Osteoblast (primary cell): ENCODE results near the gene CRY2. TPM values are rescaled to one million over a fixed set of nuclear protein-coding genes. Genes with fewer than 3 reads are reported as not detected.

Experiments used
- DNase-seq: peaks from one replicate; pipeline ENCODE4 v3.0.0; 2011; ENCODE audit warnings: low spot score, mixed read lengths; ENCODE audit not compliant: insufficient read length; ENCODE audit errors: missing footprints
- H2AFZ ChIP-seq: 2 replicates; pipeline ENCODE4 v1.6.0; 2011; ENCODE audit warnings: mild to moderate bottlenecking, low read length
- H3K27ac ChIP-seq: 2 replicates; pipeline ENCODE4 v1.5.1; 2011; ENCODE audit warnings: mild to moderate bottlenecking, low read depth, low read length, moderate library complexity
- H3K27me3 ChIP-seq: 2 replicates; pipeline ENCODE4 v1.6.0; 2012; ENCODE audit warnings: mild to moderate bottlenecking, control low read depth, inconsistent platforms, low read length, moderate library complexity; ENCODE audit not compliant: insufficient read depth
- H3K36me3 ChIP-seq: 2 replicates; pipeline ENCODE4 v1.5.1; 2011; ENCODE audit warnings: mild to moderate bottlenecking, low read length, control low read depth, moderate library complexity; ENCODE audit not compliant: insufficient read depth
- H3K4me1 ChIP-seq: 2 replicates; pipeline ENCODE4 v1.5.1; 2011; ENCODE audit warnings: mild to moderate bottlenecking, low read length, control low read depth, moderate library complexity; ENCODE audit not compliant: insufficient read depth
- H3K4me2 ChIP-seq: 2 replicates; pipeline ENCODE4 v1.6.0; 2011; ENCODE audit warnings: mild to moderate bottlenecking, low read length; ENCODE audit not compliant: insufficient read depth
- H3K4me3 ChIP-seq: fragments of 200-600 bp; sonication (generic); 3 replicates; pipeline ENCODE4 v1.5.1; 2012; ENCODE audit warnings: mild to moderate bottlenecking, low read length, inconsistent platforms; ENCODE audit not compliant: insufficient read depth
- H3K79me2 ChIP-seq: 2 replicates; pipeline ENCODE4 v1.6.0; 2012; ENCODE audit warnings: mild to moderate bottlenecking, low read length, control low read depth, inconsistent platforms; ENCODE audit not compliant: insufficient read depth
- H3K9me3 ChIP-seq: 2 replicates; pipeline ENCODE4 v1.5.1; 2011; ENCODE audit warnings: low read depth, low read length, control low read depth
- H4K20me1 ChIP-seq: 2 replicates; pipeline ENCODE4 v1.6.0; 2012; ENCODE audit warnings: mild to moderate bottlenecking, low read length, control low read depth; ENCODE audit not compliant: insufficient read depth
- total RNA-seq: library from RNA; depleted of rRNA; stranded (reverse); fragments of >200 nt; gene quantifications from 2 replicates; pipeline ENCODE4 v1.2.3, GENCODE V29; 2012
- TF ChIP-seq, protein P1 (sequence below): IDR thresholded peaks from 2 replicates; pipeline ENCODE4 v1.5.1; 2011; ENCODE audit warnings: mild to moderate bottlenecking, low read depth, low read length, moderate library complexity; ENCODE audit errors: extremely low read depth

The CRY2 gene
- total RNA-seq: 21.0 and 21.8 TPM in 2 replicates

DNA sequence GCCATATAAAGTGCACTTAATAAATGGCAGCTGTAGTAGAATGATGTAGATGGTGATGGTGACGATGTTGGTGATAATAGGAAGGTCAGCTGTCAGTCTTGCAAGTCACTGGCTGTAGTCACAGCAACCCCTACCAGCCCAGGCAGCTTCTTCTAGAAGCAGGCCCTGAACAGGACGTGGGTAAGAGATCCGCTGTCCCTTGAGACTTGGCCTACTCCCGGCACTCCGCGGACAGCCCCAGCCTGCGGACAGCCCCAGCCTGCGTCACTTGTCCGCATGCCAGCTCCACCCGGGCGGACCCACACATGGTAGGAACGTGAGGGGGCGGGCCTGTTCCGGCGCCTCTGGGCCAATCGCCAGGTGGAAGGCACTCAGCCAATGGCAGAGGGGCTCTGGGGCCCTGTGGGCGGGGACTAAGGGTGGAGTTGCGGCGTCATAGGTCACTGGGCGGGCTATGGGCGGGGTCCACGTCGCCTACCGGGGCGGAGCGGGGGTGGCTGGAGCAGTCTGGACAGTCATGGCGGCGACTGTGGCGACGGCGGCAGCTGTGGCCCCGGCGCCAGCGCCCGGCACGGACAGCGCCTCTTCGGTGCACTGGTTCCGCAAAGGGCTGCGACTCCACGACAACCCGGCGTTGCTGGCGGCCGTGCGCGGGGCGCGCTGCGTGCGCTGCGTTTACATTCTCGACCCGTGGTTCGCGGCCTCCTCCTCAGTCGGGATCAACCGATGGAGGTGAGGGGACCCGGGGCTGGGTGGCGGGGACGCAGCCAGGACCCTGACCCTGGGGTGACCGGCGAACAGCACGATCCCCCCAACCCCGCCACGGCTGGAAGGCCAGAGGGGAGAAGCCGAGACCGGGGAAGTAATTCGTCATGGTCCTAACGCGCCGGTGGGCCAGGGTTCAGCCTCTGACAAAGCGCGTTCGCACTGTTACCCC lies at the start of gene CRY2:
CRY2 (plus strand) TSS at position 502 of the 937 bp plus-strand sequence; CDS start at position 518, 16 bp downstream.
- H2AFZ ChIP-seq: peak within 1 kb of the TSS; percentile 90
- peak; percentile 97 for DNase-seq

DNA sequence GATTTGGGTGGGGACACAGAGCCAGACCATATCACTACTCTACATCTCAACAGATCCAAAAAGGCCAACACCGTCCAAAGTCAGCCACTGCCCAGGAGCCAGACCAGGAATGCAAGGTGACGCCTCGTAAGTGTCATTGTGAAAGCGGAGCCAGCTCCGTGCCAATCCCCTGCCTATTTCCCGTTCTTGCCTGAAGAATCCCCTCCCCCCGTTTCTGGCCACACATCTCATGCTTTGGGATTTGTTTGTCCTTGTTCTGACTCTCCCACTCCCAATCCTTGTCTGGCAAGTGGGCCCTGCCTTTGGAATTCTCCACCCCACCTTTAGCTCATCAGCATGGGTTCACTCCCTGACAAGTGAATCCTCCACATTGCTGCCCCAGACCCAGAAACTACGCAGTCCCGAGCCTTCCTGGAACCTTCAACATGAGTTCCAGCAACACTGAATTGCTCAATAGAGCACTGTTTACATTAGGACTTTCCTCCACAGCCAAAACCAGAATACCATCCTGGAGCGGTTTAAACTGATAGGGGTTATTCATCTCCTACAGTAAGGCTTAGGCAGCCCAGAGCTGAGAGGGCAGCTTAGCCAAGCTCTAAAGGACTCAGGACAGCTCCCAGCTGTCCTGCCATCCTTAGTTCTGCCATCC lies 48.4 kb upstream of the CRY2 start:
- peak; percentile 13 for DNase-seq
- no peaks in the 10 kb centered on the region for H3K9me3 ChIP-seq

More for the DNA sequence above, at the start of gene CRY2:
- peak within 1 kb of the TSS; percentile 98 for H3K27ac ChIP-seq
- peaks cover 27% of the 10 kb centered on the region for H3K4me1 ChIP-seq
- peak within 1 kb of the TSS; percentile 92 for H3K4me2 ChIP-seq
- H3K36me3 ChIP-seq: no peaks in the 10 kb centered on the region
- H3K27me3 ChIP-seq: no peaks in the 10 kb centered on the region
- H3K79me2 ChIP-seq: peaks cover 46% of the 10 kb centered on the region
- peak within 1 kb of the TSS; percentile 96 for H3K4me3 ChIP-seq
- peaks cover 29% of the 10 kb centered on the region for H4K20me1 ChIP-seq
- TF ChIP-seq, protein P1, sequence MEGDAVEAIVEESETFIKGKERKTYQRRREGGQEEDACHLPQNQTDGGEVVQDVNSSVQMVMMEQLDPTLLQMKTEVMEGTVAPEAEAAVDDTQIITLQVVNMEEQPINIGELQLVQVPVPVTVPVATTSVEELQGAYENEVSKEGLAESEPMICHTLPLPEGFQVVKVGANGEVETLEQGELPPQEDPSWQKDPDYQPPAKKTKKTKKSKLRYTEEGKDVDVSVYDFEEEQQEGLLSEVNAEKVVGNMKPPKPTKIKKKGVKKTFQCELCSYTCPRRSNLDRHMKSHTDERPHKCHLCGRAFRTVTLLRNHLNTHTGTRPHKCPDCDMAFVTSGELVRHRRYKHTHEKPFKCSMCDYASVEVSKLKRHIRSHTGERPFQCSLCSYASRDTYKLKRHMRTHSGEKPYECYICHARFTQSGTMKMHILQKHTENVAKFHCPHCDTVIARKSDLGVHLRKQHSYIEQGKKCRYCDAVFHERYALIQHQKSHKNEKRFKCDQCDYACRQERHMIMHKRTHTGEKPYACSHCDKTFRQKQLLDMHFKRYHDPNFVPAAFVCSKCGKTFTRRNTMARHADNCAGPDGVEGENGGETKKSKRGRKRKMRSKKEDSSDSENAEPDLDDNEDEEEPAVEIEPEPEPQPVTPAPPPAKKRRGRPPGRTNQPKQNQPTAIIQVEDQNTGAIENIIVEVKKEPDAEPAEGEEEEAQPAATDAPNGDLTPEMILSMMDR: no peak
- no peaks in the 10 kb centered on the region for H3K9me3 ChIP-seq

DNA sequence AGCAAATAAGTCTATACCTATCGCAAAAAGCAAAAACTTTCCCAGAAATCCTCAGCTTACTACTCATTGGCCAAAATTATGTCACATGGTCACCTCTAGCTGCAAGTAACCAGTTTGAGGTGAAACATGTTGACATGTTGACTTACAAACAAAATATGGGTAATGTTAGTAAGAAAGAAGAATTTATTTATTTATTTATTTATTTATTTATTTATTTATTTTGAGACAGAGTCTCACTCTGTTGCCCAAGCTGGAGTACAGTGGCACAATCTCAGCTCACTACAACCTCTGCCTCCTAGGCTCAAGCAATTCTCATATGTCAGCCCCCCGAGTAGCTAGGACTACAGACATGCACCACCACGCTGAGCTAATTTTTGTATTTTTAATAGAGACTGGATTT lies 47.7 kb upstream of the CRY2 start:
- H4K20me1 ChIP-seq: no peaks in the 10 kb centered on the region
- H3K4me2 ChIP-seq: no peak overlapping the region
- no peak overlapping the region for H3K4me3 ChIP-seq
- H3K27me3 ChIP-seq: peaks cover 4% of the 10 kb centered on the region
- H3K79me2 ChIP-seq: no peaks in the 10 kb centered on the region
- no peaks in the 10 kb centered on the region for H3K4me1 ChIP-seq
- no peaks in the 10 kb centered on the region for H3K36me3 ChIP-seq
- no peak overlapping the region for H3K27ac ChIP-seq
- TF ChIP-seq, protein P1: no peak
- no peaks in the 10 kb centered on the region for H3K9me3 ChIP-seq
- H2AFZ ChIP-seq: no peak overlapping the region
- DNase-seq: peak; percentile 8

More for the DNA sequence above, 48.4 kb upstream of the CRY2 start:
- Histone ChIP-seq H3K27me3 (peaks cover 4% of the 10 kb centered on the region), H3K36me3 (no peaks in the 10 kb centered on the region), H3K4me3 (no peak overlapping the region), H3K4me2 (no peak overlapping the region), H2AFZ (no peak overlapping the region), H4K20me1 (no peaks in the 10 kb centered on the region), H3K27ac (no peak overlapping the region), H3K4me1 (no peaks in the 10 kb centered on the region), H3K79me2 (no peaks in the 10 kb centered on the region)
- TF ChIP-seq, protein P1: no peak

DNA sequence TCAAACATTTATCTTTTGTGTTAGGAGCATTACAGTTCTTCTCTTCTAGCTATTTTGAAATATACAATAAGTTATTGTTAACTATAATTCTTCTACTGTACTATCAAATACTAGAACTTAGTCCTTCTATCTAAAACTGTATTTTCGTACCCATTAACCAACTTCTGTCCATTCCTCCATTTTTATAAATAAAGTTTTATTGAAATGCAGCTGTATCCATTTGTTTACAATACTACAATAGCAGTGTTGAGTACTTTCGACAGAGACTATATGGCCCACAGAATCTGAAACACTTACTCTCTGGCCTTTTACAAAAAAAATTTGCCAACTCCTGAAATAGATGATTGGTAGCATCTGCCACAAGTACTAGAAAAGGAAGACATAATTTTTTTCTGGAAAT lies 47.0 kb upstream of the CRY2 start:
- Histone ChIP-seq H2AFZ (no peak overlapping the region), H3K27ac (no peak overlapping the region), H3K36me3 (no peaks in the 10 kb centered on the region), H3K27me3 (peaks cover 4% of the 10 kb centered on the region), H3K79me2 (peaks cover 2% of the 10 kb centered on the region), H4K20me1 (no peaks in the 10 kb centered on the region), H3K4me1 (no peaks in the 10 kb centered on the region), H3K4me2 (no peak overlapping the region), H3K4me3 (no peak overlapping the region), H3K9me3 (no peaks in the 10 kb centered on the region)
- TF ChIP-seq, protein P1: no peak
- DNase-seq: no peak
